K562 (cell line): ENCODE measurements around the gene PRTFDC1. TPM values are rescaled to one million over a fixed set of nuclear protein-coding genes. Genes with fewer than 3 reads are reported as not detected.

Source experiments
- ELF1 ChIP-seq: fragments of 200-800 bp; sonication (Bioruptor generic); IDR thresholded peaks from 2 replicates; pipeline ENCODE4 v1.6.1; 2016; ENCODE audit warnings: missing genetic modification characterization, missing compliant biosample characterization
- IRF2 ChIP-seq: sonication (generic); formaldehyde crosslinking; IDR thresholded peaks from 2 replicates; pipeline ENCODE4 v1.8.1; 2022; ENCODE audit warnings: mild to moderate bottlenecking, missing genetic modification reagents
- polyA plus RNA-seq, 8 experiments: library from polyadenylated mRNA; depleted of rRNA in 4 of 8; stranded (reverse) in 5 of 8; unstranded in 3 of 8; fragments of >200 nt; fragmentation: Nextera tagmentation in 2 of 8; fragmentation: Illumina TruSeq in 1 of 8; extraction: Ambion mirVana in 2 of 8; extraction: Trizol in 1 of 8; gene quantifications; 2 replicates each; pipeline versions ENCODE4 v1.2.1 to v1.2.3, GENCODE V29; 2011 to 2014; ENCODE audit warnings: inconsistent platforms in 1 of 8, missing spikeins in 1 of 8
- total RNA-seq, 7 experiments: library from RNA; depleted of rRNA in 6 of 7; stranded (reverse); fragments of >200 nt in 6 of 7; fragmentation: Illumina TruSeq in 2 of 7; extraction: Trizol in 2 of 7; gene quantifications; 2 replicates each; pipeline versions ENCODE4 v1.2.1 to v1.2.3, GENCODE V29; 2011 to 2021; ENCODE audit warnings: low replicate concordance in 1 of 7
- TF ChIP-seq, protein P1 (sequence below): fragments of 450-650 bp; IDR thresholded peaks from 2 replicates; pipeline ENCODE4 v1.6.1; 2016; ENCODE audit warnings: low read depth

Gene PRTFDC1
- total and polyA plus RNA-seq, 9 of the 15 experiments (the other 6 are each of a cell fraction or from before 2014, with no cell fraction given) = 7.0 to 27.6 (median 10.0) TPM

DNA sequence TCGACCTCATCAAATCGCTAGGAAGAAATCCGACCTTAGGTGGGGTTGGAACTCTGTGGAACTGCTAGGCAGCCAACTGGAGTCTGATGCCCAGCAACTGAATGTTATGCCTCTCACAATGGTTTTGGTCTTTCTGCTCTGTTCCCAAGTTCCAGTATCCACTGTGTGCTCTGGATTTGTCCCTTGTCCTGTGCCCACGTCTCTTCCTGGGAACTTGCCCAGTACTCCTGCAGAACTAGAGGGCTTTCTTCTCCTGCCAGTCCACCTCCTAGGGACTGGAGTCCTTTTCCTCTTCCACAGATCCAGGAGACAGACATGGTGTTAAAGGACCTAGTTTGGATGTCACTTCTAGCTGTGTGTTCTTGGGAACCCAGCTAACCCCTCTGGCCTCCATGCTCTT, 26.6 kb downstream of the PRTFDC1 start (continued):
- TF ChIP-seq, protein P1, sequence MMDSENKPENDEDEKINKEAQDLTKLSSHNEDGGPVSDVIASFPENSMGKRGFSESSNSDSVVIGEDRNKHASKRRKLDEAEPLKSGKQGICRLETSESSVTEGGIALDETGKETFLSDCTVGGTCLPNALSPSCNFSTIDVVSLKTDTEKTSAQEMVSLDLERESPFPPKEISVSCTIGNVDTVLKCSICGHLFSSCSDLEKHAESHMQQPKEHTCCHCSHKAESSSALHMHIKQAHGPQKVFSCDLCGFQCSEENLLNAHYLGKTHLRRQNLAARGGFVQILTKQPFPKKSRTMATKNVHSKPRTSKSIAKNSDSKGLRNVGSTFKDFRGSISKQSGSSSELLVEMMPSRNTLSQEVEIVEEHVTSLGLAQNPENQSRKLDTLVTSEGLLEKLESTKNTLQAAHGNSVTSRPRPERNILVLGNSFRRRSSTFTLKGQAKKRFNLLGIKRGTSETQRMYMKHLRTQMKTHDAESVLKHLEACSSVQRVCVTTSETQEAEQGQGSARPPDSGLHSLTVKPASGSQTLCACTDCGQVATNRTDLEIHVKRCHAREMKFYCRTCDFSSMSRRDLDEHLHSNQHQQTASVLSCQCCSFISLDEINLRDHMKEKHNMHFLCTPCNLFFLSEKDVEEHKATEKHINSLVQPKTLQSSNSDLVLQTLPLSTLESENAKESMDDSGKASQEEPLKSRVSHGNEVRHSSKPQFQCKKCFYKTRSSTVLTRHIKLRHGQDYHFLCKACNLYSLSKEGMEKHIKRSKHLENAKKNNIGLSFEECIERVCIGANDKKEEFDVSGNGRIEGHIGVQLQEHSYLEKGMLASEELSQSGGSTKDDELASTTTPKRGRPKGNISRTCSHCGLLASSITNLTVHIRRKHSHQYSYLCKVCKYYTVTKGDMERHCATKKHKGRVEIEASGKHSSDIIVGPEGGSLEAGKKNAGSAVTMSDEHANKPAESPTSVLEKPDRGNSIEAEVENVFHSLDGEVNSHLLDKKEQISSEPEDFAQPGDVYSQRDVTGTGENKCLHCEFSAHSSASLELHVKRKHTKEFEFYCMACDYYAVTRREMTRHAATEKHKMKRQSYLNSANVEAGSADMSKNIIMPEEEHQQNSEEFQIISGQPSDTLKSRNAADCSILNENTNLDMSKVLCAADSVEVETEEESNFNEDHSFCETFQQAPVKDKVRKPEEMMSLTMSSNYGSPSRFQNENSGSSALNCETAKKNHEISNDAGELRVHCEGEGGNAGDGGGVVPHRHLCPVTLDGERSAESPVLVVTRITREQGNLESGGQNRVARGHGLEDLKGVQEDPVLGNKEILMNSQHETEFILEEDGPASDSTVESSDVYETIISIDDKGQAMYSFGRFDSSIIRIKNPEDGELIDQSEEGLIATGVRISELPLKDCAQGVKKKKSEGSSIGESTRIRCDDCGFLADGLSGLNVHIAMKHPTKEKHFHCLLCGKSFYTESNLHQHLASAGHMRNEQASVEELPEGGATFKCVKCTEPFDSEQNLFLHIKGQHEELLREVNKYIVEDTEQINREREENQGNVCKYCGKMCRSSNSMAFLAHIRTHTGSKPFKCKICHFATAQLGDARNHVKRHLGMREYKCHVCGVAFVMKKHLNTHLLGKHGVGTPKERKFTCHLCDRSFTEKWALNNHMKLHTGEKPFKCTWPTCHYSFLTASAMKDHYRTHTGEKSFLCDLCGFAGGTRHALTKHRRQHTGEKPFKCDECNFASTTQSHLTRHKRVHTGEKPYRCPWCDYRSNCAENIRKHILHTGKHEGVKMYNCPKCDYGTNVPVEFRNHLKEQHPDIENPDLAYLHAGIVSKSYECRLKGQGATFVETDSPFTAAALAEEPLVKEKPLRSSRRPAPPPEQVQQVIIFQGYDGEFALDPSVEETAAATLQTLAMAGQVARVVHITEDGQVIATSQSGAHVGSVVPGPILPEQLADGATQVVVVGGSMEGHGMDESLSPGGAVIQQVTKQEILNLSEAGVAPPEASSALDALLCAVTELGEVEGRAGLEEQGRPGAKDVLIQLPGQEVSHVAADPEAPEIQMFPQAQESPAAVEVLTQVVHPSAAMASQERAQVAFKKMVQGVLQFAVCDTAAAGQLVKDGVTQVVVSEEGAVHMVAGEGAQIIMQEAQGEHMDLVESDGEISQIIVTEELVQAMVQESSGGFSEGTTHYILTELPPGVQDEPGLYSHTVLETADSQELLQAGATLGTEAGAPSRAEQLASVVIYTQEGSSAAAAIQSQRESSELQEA = no peak
- TF ChIP-seq ELF1 (tag) (no peak), IRF2 (CRISPR knock-in tag) (no peak)
